Left lung (tissue), 10 donors: ENCODE data around the gene LRRC4C. TPM values are rescaled to one million over a fixed set of nuclear protein-coding genes. Genes with fewer than 3 reads are reported as not detected.

Source experiments
- ATAC-seq: fragments of 200-7000 bp; cut with Tn5 transposase; one replicate; pipeline ENCODE4 v1.9.1; 2020; ENCODE audit warnings: moderate library complexity
- DNase-seq, 4 donors: peaks; one replicate each; pipeline ENCODE4 v3.0.0-alpha.2; 2013 to 2020
- H3K27ac ChIP-seq, 2 donors: fragments of 200-600 bp; sonication (generic) in 1 of 2; one replicate each; pipeline versions ENCODE4 v1.5.0 to v1.8.0; 2020 to 2021
- H3K27me3 ChIP-seq, 2 donors: fragments of 200-600 bp; sonication (generic) in 1 of 2; one replicate each; pipeline versions ENCODE4 v1.5.0 to v1.8.0; 2020 to 2021
- H3K36me3 ChIP-seq, 2 donors: fragments of 200-600 bp; sonication (generic) in 1 of 2; one replicate each; pipeline versions ENCODE4 v1.5.0 to v1.8.0; 2020 to 2021
- H3K4me1 ChIP-seq, 2 donors: fragments of 200-600 bp; one replicate each; pipeline ENCODE4 v1.8.0; 2021
- H3K4me3 ChIP-seq, 2 donors: fragments of 200-600 bp; sonication (generic) in 1 of 2; one replicate each; pipeline versions ENCODE4 v1.5.0 to v1.8.0; 2020 to 2021; ENCODE audit warnings: mild to moderate bottlenecking in 1 of 2
- H3K9me3 ChIP-seq, 2 donors: fragments of 200-600 bp; sonication (generic) in 1 of 2; one replicate each; pipeline versions ENCODE4 v1.5.0 to v1.8.0; 2020 to 2021
- intact Hi-C, 2 donors: fragments of 100-400 bp; cut with DNase I; formaldehyde crosslinking; loops; one replicate each; pipeline versions ENCODE4 v1.11.2 to v1.14.2; 2022
- polyA plus RNA-seq, 6 donors: library from polyadenylated mRNA; unstranded; fragments of 120-200 nt; gene quantifications; one replicate each; pipeline ENCODE4 v1.2.1, GENCODE V29; 2013; ENCODE audit not compliant: insufficient read length in 6 of 6
- total RNA-seq, 2 donors: library from RNA; stranded (reverse); fragmentation: NEBNext Ultra II Directional; extraction: Animal tissue kit (Norgen Biotek cat#: 25700); gene quantifications; one replicate each; pipeline ENCODE4 v1.2.1, GENCODE V29; 2021
- TF ChIP-seq, protein P1 (sequence below), 2 donors: fragments of 200-600 bp; sonication (generic) in 1 of 2; IDR thresholded peaks; one replicate each; pipeline versions ENCODE4 v1.5.0 to v1.8.0; 2021; ENCODE audit warnings: antibody characterized with exemption in 2 of 2
- donor health status: DM: no; HTN: yes; CAD: no.
- donor health status: DM: no; HTN: no; CAD: no.

The LRRC4C gene
- total and polyA plus RNA-seq, 8 donors, result 0.50 to 6.8 (median 4.2) TPM

DNA sequence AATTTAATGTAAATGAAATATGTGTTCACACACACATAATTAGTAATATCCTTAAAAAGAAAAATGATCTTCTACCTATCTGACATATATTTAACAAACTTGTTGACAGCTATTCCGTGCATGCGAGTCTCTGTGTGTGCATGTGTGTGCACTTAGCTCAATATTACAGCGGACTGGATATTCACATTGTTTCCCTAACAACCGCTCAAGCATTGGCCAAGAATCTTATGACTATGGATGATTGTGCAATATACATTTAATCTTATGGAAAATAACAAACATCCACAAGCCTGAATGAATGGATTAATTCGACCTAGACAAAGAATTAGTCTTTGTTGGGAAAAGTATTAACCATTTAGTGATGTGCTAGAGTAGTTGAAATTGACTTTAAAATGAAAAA lies 1078.6 kb downstream of the LRRC4C start:
- H3K4me3 ChIP-seq, result no peak overlapping the region
- DNase-seq (no peak), ATAC-seq (no peak)
- no peaks in the 10 kb centered on the region for H3K9me3 ChIP-seq
- no peak overlapping the region for H3K27ac ChIP-seq
- H3K36me3 ChIP-seq, result no peaks in the 10 kb centered on the region
- H3K4me1 ChIP-seq, result no peaks in the 10 kb centered on the region
- TF ChIP-seq, protein P1, sequence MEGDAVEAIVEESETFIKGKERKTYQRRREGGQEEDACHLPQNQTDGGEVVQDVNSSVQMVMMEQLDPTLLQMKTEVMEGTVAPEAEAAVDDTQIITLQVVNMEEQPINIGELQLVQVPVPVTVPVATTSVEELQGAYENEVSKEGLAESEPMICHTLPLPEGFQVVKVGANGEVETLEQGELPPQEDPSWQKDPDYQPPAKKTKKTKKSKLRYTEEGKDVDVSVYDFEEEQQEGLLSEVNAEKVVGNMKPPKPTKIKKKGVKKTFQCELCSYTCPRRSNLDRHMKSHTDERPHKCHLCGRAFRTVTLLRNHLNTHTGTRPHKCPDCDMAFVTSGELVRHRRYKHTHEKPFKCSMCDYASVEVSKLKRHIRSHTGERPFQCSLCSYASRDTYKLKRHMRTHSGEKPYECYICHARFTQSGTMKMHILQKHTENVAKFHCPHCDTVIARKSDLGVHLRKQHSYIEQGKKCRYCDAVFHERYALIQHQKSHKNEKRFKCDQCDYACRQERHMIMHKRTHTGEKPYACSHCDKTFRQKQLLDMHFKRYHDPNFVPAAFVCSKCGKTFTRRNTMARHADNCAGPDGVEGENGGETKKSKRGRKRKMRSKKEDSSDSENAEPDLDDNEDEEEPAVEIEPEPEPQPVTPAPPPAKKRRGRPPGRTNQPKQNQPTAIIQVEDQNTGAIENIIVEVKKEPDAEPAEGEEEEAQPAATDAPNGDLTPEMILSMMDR (IDR thresholded peaks at IDR 0.05), result no peak
- H3K27me3 ChIP-seq, result no peaks in the 10 kb centered on the region
- intact Hi-C loops, result loop anchor here in 1 of 2 donors (10.0 kb wide), 1 partner anchor 214 kb away; no protein-coding TSS in a partner anchor

GRCh38 chr11:40376331-40376730 lies 1083.1 kb downstream of the LRRC4C start:
- intact Hi-C loops, result no loop called here

GRCh38 chr11:40370821-40371616 lies 1088.4 kb downstream of the LRRC4C start:
- TF ChIP-seq, protein P1 (IDR thresholded peaks at IDR 0.05), result no peak
- Histone ChIP-seq H3K27ac (no peak overlapping the region), H3K4me3 (no peak overlapping the region), H3K4me1 (no peaks in the 10 kb centered on the region), H3K9me3 (no peaks in the 10 kb centered on the region), H3K36me3 (no peaks in the 10 kb centered on the region), H3K27me3 (no peaks in the 10 kb centered on the region)
- no peak for DNase-seq
- no peak for ATAC-seq
- intact Hi-C loops, result no loop called here

More at GRCh38 chr11:40376331-40376730, 1083.1 kb downstream of the LRRC4C start:
- no peaks in the 10 kb centered on the region for H3K27me3 ChIP-seq
- H3K4me3 ChIP-seq, result no peak overlapping the region
- no peaks in the 10 kb centered on the region for H3K9me3 ChIP-seq
- TF ChIP-seq, protein P1 (IDR thresholded peaks at IDR 0.05), result no peak
- H3K36me3 ChIP-seq, result no peaks in the 10 kb centered on the region
- no peaks in the 10 kb centered on the region for H3K4me1 ChIP-seq
- DNase-seq (no peak), ATAC-seq (no peak)
- H3K27ac ChIP-seq, result no peak overlapping the region

DNA sequence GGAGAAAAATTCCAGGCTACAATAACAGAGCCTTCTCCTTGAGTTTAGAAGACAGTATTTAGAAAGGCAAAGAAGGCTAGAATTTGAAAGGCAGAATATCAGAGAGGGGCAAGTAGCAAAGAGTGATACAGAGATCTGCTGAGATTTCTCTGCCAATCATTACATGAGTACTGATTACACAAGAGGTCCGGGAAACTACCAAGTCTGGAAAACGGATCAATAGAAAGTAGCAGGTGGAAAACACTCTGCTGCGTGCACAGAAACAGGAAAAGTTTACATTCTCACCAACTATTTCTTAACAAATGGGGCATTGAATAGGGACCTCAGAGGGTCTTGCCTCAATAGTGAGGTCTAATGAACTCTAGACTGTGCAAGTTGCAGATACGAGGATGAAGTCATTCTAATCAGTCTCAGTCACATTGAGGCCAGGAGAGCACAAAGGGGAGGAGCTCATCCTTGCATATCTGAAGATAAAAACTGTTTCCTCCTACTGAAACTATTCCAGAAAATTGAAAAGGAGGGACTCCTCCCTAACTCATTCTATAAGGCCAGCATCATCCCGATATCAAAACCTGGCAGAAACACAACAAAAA lies 1099.2 kb downstream of the LRRC4C start:
- Histone ChIP-seq H3K27me3 (no peaks in the 10 kb centered on the region), H3K36me3 (no peaks in the 10 kb centered on the region), H3K4me1 (no peaks in the 10 kb centered on the region), H3K27ac (no peak overlapping the region), H3K9me3 (peaks cover 0 to 16% of the 10 kb centered on the region in 2 donors), H3K4me3 (no peak overlapping the region)
- intact Hi-C loops, result no loop called here
- ATAC-seq, result no peak
- TF ChIP-seq, protein P1 (IDR thresholded peaks at IDR 0.05), result no peak
- DNase-seq, result no peak

- TF ChIP-seq, protein P1 (IDR thresholded peaks at IDR 0.05), result no peak
- intact Hi-C loops, result no loop called here
- no peaks in the 10 kb centered on the region for H3K27me3 ChIP-seq
- DNase-seq, result no peak
- no peak overlapping the region for H3K27ac ChIP-seq
- H3K4me3 ChIP-seq, result no peak overlapping the region
- no peaks in the 10 kb centered on the region for H3K4me1 ChIP-seq
- no peak for ATAC-seq
- H3K36me3 ChIP-seq, result no peaks in the 10 kb centered on the region
- no peaks in the 10 kb centered on the region for H3K9me3 ChIP-seq
These were observed 1105.3 kb downstream of the LRRC4C start for GRCh38 chr11:40354121-40354520.
